GM12892 (cell line): ENCODE measurements around the gene CPE.

ENCODE experiments used
- POLR2A ChIP-seq: IDR thresholded peaks from 2 replicates; pipeline ENCODE4 v1.6.1; 2011; ENCODE audit warnings: low read depth, low read length, control low read depth
- POLR2AphosphoS5 ChIP-seq: IDR thresholded peaks from 2 replicates; pipeline ENCODE4 v1.6.1; 2011; ENCODE audit warnings: low read depth, low read length, control low read depth
- TAF1 ChIP-seq: IDR thresholded peaks from 2 replicates; pipeline ENCODE4 v1.6.1; 2011; ENCODE audit warnings: low read depth, mild to moderate bottlenecking, control low read depth, low read length, borderline replicate concordance

DNA sequence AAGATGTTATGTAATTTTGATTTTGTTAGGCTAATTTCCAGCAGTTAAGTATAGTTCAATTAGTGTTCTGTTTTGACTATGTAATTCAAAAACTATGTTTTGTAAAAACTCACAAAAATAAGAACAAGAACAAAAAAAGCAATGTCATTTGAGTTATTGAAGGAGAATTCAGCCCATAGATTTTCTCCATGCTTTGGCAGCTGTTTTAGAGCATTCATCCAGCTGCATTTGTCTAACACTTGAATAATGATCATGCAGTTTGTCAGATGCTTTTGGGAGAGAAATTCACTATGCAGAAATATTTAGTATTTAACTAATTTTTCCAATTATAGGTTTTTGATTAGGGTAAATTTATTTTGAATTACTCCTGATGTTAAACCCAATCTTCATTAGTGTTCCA is 14.2 kb downstream of the CPE start:
- no peak for TF ChIP-seq POLR2AphosphoS5
- no peak for TF ChIP-seq TAF1
- no peak for TF ChIP-seq POLR2A
